ENCODE measurements around the gene MAP4K2.

The MAP4K2 gene

GRCh38 chr11:64813826-64814225, 10.8 kb upstream of the MAP4K2 start:
- DNase-seq (ENCODE audit: low read depth in 2 of 2) = no peak

DNA sequence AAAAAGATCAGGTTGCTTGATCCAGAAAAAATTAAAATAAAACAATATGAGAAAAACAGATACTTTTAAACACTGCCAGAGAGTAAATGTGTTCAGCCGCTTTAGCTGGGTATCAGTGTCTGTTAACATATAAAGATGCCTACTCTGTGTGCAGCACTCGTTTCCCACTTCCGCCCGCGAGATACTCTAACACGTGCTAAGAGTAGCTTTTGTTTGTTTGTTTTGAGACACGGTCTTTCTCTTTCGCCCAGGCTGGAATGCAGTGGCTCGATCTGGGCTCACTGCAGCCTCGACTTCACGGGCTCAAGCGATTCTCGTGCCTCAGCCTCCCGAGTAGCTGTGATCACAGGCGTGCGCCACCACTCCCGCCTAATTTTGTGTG, 7.9 kb upstream of the MAP4K2 start:
- no peak for DNase-seq (ENCODE audit: low read depth in 2 of 2)

- DNase-seq (ENCODE audit: low read depth in 2 of 2) = peak; percentile 46 to 50
These were observed 7.4 kb upstream of the MAP4K2 start, which contains the start of gene MEN1 for GRCh38 chr11:64810271-64810890. Gene MEN1, minus strand, starts transcription at chr11:64810551. Its CDS starts 442 bp downstream, at chr11:64810109.

DNA sequence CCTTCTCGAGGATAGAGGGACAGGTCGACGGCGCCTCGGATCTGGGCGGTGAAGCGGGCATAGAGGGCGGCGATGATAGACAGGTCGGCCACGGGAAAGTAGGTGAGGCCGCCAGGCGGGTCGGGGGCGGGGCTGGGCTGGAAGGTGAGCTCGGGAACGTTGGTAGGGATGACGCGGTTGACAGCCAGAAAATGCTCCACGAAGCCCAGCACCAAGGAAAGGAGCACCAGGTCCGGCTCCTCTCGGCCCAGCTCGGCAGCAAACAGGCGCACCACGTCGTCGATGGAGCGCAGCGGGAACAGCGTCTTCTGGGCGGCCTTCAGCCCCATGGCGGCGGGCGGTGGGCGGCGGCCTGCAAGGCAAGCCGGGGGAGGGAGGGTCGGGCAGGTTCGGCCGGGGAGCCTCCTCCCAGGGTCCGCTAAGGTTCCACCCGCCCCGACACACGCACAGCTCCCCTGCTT, 6.8 kb upstream of the MAP4K2 start:
- DNase-seq (ENCODE audit: low read depth in 2 of 2) = no peak

- DNase-seq (ENCODE audit: low read depth in 2 of 2) = no peak
These were observed 2.5 kb upstream of the MAP4K2 start for GRCh38 chr11:64805481-64805880.

- no peak for DNase-seq (ENCODE audit: low read depth in 2 of 2)
These were observed 1.6 kb upstream of the MAP4K2 start for GRCh38 chr11:64804346-64805210.

- no peak for DNase-seq (ENCODE audit: low read depth in 2 of 2)
These were observed 882 bp upstream of the MAP4K2 start for GRCh38 chr11:64803846-64804345.

GRCh38 chr11:64802370-64803157, 450 bp downstream of the MAP4K2 start:
- DNase-seq (ENCODE audit: low read depth in 2 of 2) = no peak

DNA sequence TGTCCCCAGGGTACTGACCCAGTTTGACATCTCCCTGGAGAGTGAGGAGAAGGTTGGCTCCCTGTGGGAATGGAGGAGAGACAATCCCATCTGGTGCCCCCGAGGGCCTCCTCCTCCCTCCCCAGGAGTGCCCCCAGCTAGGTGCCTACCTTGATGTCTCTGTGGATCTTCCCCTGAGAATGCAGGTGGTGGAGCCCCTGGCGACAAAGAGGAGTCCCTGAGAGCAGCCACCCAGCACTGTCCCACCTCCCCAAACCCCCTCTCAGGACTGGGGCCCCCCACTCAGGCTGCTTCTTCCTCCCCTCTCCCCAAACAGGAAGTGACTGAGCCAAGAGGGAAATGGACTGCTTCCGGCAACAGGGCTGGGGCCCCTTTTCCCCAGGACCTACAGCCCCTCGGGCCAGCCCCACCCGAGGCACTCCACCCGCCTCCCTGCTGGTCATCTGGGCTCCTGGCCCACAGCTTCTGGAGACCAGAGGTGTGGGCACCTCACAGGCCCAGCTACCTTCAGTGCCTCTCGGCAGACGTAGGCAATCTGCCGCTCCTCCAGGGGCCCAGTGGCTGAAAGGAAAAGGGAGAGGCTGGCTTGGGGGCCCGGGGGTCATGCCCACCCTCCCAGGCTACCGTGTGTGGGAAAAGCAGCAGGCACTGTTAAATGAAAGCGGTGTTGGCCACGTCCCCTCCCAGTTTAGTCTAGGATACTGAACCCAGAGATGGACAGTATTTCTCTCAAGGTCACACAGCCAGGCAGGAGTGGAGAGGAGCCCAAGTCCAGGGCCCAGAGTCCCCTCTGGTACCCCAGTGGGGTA, 1.2 kb downstream of the MAP4K2 start:
- no peak for DNase-seq (ENCODE audit: low read depth in 2 of 2)

GRCh38 chr11:64801158-64801464, 1.9 kb downstream of the MAP4K2 start:
- no peak for DNase-seq (ENCODE audit: low read depth in 2 of 2)

GRCh38 chr11:64800303-64801157, 2.5 kb downstream of the MAP4K2 start:
- no peak for DNase-seq (ENCODE audit: low read depth in 2 of 2)

DNA sequence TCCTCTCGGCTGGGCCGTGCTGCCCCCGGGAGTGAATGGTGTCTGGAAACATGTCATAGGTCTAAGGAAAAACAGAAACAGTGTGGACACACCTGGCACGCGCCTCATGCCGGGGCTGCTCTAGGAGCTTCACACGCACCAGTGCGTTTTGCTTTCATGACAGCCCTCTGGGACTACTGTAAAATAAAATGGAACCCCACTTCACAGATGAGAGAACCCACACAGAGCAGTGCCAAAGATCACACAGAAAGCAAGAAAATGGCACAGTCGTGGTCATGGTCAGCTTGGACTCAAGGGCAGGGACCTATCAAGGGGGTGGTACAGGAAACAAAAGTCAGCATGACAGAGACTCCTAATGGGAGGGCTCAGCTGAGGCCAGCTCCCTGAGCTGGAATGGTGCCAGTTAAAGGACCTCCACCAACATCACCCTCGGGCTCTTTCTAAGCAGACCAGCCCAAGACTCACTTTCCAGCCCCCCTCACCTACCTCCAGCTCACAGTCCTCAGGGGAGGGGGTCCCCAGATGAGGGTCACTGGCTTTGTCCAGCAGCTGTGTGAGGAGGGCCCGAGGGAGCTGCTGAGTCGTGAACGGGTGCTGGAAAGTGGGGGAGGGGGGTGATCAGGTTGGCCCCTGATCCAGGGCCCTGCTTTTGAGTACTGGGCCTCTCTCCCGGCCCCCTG, 3.3 kb downstream of the MAP4K2 start:
- no peak for DNase-seq (ENCODE audit: low read depth in 2 of 2)

DNA sequence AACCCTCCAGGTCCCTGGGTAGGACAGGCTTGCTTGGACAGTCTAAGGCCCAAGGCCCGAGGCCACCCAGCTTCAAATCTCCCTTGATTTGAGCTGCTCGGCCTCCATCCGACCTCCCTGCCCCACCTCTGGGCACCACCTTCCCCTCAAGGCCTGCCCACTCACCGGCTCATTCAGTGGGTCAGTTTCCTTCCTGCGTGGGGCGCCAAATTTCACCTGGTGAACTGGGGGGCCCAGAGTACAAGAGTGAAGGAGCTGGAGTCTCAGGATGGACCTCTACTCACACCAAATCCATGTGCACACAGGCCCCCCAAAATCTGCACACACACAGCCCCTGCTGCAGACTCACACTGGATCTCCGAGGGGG, 3.8 kb downstream of the MAP4K2 start:
- DNase-seq (ENCODE audit: low read depth in 2 of 2) = no peak

DNA sequence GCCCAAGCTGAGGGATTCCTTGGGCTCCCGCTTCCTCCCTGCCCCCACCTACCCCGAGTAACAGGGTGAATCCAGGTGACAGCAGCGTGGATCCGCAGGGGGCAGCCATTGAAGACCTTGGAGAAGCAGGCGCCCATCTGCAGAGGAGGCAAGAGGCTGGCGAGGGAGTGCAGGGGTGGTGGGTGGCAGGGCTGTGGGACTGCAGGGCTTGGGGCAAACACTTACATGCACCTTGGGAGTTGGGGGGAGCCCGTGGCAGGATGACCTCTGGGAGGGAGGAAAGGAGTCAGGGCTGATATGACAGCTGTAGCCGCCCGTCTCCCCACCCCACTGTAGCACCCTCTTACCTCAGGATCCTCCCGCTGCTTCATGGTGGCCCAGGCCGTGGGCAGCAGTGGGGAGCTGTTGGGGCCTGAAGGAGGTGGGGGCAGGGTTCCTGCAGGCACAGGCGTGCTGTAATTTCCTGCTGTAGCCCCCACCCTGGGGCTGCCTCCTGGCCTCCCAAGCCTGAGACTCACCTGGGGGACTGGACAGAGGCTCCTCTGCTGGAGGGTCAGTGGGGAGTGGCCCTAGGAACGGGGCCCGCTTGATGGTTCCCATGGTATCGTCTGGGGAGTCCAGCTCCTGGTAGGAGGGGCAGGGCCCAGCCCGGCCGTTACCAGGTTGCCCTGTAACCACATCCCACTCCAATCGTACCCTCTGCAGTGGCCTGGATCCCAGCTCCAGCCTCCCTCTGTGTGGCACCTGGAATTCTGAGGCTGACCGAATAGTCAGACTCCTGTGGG, 6.1 kb downstream of the MAP4K2 start:
- no peak for DNase-seq (ENCODE audit: low read depth in 2 of 2)

DNA sequence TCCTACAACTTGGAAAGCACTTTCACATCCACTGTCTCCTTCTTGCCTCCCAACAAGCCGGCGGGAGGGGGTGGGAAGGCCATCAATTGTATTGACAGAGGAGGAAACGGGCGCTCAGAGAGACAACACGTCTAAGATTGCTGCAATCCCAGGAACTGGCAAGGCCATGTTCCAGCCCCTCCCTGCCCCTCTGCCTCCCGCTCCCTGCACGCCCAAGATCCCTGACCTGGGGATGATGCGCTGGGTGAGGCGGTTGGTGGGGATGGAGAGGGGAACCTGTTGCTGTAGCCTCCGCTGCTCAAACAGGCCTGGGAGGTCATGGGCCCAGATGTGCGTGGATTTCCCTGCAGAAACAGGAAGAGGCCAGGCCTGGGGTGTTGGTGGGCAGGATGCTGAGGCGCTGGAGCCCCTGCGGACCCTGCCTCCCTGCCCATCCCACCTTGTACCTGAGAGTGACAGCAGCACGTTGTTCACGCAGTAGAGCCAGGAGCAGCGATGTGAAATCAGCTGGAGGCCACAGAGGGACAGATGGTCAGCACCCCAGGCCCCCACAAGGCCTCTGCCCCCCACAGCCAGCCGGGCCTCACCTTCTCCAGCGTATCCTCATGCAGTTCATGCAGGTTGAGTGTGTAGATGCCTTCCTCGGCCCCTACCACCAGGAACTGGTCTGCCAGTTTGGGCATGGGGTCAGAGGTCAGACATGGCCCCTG, 6.8 kb downstream of the MAP4K2 start:
- no peak for DNase-seq (ENCODE audit: low read depth in 2 of 2)

DNA sequence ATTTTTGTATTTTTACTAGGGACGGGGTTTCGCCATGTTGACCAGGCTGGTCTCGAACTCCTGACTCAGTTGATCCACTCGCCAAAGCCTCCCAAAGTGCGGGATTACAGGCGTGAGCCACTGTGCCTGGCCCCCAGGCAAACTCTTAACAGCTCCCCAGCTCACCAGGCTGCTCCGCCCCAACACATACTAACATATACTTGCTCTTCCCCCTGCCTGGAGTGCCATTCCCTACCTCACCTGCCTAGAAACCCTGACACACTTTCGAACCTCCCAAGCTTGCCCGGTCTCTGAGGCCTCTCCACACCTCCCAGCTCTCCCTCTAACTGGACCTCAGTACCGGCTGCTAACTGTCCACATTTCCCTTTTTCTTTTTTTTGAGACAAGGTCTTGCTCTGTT, 8.5 kb downstream of the MAP4K2 start:
- no peak for DNase-seq (ENCODE audit: low read depth in 2 of 2)

DNA sequence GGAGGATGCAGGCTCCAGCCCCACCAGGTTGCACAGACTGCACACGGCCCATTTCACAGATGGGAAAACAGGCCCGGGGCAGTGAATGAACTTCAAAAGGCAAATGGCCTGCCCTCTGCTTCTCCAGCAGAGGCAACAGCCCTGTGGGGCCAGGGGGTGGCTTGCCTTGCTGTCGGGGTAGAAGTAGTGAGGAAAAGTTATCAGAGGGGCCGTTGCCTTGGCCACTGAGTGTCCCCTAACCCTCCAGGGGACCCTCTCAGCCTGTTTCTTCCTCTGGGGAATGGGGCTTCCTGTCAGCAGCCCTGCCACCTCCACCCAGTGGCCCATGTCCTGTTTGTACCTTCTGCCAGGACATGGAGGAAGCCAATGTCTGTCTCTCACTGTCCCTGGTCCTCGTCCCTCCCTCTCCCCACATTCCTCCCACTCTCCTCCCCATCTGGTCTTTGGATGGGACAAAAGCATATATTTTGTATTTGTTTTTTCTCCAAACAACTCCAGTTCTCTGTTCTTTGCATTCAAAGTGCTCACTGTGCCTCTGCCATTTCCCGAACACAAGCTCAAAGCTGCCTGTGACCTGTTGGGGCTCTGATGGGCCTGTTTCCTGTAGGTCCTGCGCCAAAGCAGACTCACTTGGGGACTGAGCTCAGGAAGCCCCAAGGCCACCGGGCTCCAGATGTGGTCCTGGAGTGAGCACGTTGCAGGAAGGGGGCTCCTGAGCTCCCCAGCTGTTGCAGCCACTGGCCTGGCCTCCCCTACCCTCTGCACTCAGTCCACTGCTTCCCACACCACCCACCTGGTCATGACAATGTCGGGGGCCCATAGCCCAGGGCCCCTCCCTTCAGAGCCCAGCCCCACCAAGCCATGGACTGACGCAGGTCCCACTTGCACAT, 9.5 kb downstream of the MAP4K2 start:
- DNase-seq (ENCODE audit: low read depth in 2 of 2) = no peak

DNA sequence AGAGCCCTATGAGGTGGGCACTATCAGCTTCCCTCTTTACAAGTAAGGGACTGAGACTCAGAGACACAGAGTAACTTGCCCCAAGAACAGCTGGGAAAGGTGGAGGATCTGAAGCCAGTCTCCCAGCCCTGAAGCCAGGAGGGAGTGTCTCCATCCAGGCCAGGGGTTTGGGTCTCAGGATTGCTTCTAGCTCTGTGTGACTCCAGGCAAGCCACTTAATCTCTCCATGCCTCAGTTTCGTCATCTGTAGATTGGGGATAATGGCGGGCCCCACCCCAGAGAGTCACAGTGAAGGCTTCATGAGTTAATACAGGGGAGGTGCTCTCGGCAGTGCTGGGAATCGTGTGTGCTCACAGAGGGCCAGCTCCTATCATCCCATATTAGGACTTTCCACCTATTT, 10.5 kb downstream of the MAP4K2 start:
- no peak for DNase-seq (ENCODE audit: low read depth in 2 of 2)
